ENCODE data around the gene CERS6.
"Not testable (repeated sequence)": the region's sequence is repeated elsewhere in the genome, so short reads cannot be mapped to it uniquely, and the experiment has no call there.

Gene CERS6

DNA sequence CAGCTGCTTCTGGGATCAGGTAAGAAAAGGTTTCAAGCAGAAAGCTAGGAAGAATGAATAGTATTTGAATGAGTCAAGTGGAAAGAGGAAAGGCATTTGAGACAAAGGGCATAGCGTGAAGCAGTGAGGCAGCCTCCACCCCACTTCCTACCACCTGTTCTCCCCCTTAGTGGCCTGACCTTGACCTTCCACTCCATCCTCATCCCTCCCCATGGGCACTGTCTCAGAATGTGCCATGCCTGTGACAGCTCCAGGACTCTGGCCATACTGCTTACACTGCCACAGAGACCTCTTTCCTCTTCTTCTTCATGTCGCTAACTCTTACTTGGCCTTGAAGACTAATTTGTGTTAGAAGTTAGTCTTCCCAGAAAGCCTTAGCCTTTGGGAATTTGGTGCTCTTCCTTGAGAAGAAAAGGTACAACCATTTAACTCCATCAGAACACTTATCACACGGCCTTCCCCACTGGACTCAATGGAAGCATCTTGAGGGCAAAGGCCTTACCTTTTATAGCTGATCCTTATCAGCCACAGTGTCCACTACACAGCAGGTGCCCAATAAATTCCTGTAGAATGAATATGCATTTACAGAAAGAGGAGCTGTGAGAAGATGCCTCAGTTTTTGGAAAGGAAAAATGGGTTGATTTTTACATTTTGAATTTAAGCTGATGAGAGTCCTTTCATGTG, 331.2 kb downstream of the CERS6 start:
- no peak for DNase-seq

- no peak for DNase-seq
These were observed 331.8 kb downstream of the CERS6 start for GRCh38 chr2:168787782-168788376.

GRCh38 chr2:168789776-168790175, 333.7 kb downstream of the CERS6 start:
- DNase-seq, result no peak

GRCh38 chr2:168790226-168790902, 334.3 kb downstream of the CERS6 start:
- no peak for DNase-seq

- DNase-seq, result not testable (repeated sequence)
These were observed 335.1 kb downstream of the CERS6 start for GRCh38 chr2:168791140-168791539.

DNA sequence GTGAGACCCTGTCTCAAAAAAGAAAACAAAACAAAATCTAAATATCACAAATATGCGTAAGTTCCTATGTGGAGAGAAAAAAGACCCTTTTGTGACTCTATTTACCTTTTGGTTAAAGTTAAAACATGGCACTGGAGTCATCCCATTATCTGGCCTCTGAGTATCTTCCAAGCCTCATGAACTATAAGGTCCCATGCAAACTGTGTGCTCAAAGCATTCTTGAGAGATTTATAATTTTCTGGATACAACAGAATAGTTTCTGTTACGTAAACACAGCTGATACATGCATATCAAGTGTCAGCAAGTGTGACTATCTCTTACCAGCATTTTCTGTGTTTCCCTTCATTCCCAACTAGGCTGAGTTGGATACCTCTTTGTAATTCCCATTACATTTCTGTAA, 337.5 kb downstream of the CERS6 start:
- DNase-seq, result no peak

DNA sequence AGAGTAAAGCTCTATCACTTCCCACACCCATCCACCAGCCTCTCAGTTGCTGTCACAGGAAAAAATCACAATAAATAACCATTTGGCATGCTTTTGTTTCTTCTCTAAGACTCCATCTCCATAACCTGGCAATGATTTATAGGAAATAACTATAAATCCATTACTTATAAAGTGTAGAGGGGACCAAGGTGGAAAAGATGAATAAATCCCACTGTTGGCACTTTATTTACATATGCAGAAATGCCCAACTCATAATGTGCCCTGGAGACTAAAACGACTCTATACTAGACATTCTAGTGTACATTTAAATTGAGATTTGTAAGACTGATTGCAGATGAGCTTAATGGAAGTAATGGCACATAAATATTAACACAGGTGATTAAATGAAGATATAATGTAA, 338.9 kb downstream of the CERS6 start:
- no peak for DNase-seq

- DNase-seq, result no peak
These were observed 340.1 kb downstream of the CERS6 start for GRCh38 chr2:168796090-168796577.

DNA sequence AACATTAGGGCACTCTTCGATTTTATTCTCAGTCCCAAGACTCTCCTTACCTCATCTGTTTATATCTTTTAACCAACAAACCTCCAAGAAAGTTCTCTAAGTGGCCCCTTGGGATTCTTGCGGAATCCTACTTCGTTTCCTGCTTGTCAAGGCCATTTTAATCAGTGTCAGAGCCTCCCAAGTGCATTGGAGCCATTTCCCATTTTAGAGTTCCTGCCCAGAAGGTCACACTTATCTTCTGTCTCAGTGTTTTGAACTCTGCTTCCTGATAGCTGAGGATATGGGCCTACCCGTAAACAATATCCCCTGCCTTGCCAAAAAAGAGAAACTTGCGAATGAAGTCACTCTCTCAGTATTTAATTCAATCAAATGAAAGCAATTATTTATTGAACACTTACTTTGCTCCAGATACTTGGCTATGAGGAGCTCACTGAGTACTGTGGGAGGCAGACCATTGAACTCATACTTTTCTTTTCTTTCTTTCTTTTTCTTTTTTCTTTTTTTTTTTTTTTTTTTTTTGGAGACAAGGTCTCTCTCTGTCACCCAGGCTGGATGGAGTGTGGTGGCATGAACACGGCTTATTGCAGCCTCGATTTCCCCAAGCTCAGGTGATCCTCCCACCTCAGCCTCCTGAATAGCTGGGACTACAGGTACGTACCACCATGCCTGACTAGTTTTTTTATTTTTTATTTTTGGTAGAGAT, 340.7 kb downstream of the CERS6 start:
- DNase-seq, result no peak

- no peak for DNase-seq
These were observed 341.2 kb downstream of the CERS6 start for GRCh38 chr2:168797286-168797655.

- DNase-seq, result no peak
These were observed 342.2 kb downstream of the CERS6 start for GRCh38 chr2:168798076-168798887.

GRCh38 chr2:168798888-168799410, 342.9 kb downstream of the CERS6 start:
- DNase-seq, result no peak

- no peak for DNase-seq
These were observed 345.4 kb downstream of the CERS6 start for GRCh38 chr2:168801471-168801870.

DNA sequence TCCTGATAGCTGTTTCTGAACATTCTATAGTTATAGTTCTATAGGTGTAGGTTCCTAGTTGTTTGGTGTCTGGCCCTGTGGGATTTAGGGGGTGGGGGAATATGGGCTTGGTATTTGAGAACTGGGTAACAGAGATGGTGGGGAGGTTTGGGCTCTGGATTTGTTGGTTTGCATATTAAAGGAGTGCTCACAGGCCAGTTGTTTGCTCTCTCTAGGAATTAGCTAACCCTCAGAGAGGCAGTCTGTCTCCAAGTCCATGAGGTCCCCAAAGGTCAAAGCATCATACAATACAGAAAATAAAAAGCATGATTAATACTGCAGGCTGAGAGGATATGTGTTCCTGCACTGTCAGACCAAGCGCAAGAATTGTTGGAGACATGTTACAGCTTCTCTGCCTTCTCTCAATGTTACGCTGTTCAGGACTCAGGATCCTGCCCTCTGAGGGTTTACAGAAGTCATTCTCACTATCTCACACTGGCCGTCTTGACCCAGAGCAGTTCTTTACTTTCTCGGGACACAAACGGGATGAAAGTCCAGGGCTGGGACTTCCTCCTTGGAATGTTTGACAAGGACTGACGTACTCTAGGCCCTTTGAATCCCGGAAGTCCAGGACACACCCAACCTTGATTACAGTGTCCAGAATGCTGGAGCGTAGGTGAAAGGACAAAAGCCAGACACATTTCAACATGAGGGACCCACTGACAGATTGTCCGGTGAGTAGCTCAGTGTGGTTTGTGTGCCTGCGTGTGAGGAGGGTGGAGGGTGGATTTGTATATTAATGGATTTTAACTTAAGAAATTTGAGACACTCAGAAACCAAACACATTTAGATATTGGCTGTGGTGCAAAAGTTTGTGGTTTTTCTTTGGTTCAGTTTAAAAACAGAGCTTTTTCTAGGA, 346.1 kb downstream of the CERS6 start, which contains the start of gene NOSTRIN:
TSS of gene NOSTRIN (plus strand) at position 677 of the 898 bp plus-strand sequence. CDS start at position 687, 10 bp downstream.
- DNase-seq, result no peak

DNA sequence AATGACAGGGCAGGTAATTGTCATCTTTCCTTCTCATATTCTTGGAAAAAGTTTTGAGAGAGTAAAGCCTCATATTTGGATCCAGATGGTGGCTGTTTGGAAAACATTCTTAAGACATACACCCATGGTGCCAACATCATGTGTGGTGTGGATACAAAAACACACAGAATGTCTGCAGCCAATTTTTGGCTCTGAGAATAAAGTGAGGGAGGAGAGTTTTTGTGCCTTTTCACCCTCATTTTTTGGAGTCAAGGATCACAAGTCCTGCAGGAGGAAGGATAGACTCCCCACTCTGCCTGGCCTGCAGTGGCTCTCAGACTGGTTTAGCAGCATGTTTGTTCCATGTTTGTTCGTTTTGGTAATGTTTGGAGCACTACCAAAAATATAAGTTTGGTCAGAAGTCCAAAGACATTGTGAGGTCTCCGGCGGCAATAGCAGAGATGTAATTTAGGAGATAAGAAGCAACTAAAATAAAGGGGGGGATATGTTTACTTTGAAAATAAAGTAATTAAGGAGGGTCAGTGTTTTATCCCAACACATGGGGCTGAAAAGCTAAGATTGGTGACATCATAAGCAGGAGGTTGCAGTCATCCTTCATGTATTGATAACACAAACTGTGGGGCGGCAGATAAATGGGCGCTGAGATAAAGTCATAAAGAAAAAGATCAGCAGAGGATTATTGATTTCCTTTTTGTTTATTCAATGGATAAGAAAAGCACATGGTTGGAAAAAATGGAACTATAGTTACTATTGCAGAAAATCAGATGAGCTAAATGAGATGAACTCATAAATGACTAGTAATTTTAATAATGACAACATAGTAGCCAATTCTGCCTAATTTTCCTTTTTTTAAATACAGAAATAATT, 347.0 kb downstream of the CERS6 start:
- no peak for DNase-seq

- DNase-seq, result no peak
These were observed 348.1 kb downstream of the CERS6 start for GRCh38 chr2:168804214-168804613.

DNA sequence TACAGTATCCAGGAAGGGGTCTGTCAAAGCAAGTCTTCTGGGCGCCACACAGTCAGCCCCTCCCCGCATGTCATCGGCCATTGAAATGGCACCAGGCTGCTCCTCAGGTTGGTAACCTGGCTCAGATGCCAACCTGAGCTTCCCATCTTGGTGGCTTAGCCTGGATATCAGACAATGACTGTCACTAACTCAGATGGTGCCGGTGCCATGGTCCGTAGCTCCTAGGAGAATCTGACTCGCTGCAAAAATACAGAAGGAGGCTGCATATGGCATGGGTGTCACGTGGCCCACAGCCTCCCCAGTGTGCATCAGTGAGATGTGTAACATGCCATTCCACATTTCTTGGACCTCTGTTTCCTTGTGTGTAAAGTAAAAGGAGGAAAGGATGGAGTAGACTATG, 349.5 kb downstream of the CERS6 start:
- no peak for DNase-seq

- DNase-seq, result no peak
These were observed 353.5 kb downstream of the CERS6 start for GRCh38 chr2:168809537-168809936.

GRCh38 chr2:168810235-168810634, 354.2 kb downstream of the CERS6 start:
- DNase-seq, result no peak

GRCh38 chr2:168811696-168812095, 355.6 kb downstream of the CERS6 start:
- DNase-seq, result no peak
